Measurements from ENCODE around the gene CDK5RAP2.

DNA sequence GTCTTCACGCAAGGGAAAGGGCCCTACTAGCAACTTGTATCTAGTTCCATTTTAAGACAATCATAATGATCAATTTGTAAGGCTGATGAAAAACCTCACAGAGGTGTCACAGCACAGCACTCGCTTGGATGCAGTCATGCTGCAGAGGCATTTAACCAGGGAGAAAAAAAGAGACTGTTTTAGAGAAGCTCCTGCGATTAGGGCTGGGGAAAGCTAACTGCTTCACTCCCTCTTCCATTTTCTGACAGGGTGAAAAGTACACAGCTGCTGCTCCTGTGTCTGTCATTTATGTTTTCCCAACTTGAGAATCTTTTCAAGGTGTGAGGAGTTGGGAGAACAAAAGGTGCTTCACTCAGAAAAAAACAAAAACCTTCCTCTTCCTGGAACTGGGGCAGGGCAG lies 106.4 kb downstream of the CDK5RAP2 start:
- TF ChIP-seq, protein P1, sequence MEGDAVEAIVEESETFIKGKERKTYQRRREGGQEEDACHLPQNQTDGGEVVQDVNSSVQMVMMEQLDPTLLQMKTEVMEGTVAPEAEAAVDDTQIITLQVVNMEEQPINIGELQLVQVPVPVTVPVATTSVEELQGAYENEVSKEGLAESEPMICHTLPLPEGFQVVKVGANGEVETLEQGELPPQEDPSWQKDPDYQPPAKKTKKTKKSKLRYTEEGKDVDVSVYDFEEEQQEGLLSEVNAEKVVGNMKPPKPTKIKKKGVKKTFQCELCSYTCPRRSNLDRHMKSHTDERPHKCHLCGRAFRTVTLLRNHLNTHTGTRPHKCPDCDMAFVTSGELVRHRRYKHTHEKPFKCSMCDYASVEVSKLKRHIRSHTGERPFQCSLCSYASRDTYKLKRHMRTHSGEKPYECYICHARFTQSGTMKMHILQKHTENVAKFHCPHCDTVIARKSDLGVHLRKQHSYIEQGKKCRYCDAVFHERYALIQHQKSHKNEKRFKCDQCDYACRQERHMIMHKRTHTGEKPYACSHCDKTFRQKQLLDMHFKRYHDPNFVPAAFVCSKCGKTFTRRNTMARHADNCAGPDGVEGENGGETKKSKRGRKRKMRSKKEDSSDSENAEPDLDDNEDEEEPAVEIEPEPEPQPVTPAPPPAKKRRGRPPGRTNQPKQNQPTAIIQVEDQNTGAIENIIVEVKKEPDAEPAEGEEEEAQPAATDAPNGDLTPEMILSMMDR (conservative IDR thresholded peaks at IDR 0.05; ENCODE audit: low read length): no peak
- TF ChIP-seq EZH2phosphoT487 (IDR thresholded peaks at IDR 0.05; ENCODE audit: borderline replicate concordance): no peak
